HG03196 (cell line): Measurements from ENCODE around the gene RPL41.
"Not testable (repeated sequence)": the region's sequence is repeated elsewhere in the genome, so short reads cannot be mapped to it uniquely, and the experiment has no call there.

ENCODE experiments used
- ATAC-seq: cut with Tn5 transposase; IDR thresholded peaks from one replicate; pipeline ENCODE4 v1.9.1; 2021; ENCODE audit not compliant: unreplicated experiment

The RPL41 gene

DNA sequence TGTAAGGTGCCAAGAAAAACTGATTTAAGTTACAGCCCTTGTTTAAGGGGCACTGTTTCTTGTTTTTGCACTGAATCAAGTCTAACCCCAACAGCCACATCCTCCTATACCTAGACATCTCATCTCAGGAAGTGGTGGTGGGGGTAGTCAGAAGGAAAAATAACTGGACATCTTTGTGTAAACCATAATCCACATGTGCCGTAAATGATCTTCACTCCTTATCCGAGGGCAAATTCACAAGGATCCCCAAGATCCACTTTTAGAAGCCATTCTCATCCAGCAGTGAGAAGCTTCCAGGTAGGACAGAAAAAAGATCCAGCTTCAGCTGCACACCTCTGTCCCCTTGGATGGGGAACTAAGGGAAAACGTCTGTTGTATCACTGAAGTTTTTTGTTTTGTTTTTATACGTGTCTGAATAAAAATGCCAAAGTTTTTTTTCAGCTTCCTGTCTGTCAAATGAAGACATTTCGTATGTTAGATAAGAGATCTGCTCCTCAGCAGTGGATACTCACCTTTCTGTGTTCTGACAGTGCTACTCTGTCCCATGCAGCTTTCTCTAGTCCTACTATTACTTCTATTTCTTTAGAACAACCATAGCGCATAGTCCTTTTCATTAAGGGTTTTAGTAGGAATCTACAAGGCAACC is 13.2 kb upstream of the RPL41 start:
- no peak for ATAC-seq

DNA sequence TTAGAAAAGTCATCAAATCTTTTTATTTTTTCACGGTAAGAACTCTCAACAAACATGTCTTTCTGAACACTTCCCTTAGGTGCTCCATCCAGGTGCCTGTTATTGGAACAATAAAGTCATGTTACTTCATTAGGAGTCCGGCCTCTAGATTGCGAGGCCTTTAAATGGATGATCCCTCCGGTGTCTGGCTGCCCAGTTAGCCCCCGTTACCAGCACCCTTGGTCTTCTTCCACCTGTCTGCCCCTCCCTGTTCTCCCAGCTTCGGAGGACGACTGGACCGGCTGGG is 12.7 kb upstream of the RPL41 start:
- no peak for ATAC-seq

DNA sequence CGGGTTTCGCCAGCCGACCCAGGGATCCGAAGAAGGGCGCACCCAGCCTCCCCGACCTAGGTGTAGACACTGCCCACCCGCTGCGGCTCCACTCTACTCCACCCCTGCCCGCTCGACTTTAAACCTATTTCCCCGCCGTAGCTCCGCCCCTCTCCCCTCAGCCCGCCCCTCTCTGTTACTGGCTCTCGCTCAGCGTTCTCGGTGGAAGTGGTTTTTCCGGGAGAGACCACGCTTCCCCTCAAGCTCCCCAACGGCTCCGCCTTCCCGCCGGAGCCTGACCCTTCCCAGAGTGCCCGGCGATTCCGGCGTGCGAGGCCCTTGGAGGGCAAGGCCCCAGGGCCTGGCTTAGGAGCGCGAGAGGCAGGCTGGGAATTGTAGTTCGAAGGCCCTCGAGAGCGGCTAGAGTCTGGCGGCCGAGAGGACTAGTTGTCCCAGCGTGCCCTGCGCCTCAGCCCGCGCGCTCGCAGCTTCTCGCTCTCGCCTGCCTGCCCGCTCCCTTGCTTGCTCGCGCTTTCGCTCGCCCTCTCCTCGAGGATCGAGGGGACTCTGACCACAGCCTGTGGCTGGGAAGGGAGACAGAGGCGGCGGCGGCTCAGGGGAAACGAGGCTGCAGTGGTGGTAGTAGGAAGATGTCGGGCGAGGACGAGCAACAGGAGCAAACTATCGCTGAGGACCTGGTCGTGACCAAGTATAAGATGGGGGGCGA is 12.2 kb upstream of the RPL41 start, which contains the start of gene PA2G4:
TSS of gene PA2G4 (plus strand) at position 451 of the 706 bp plus-strand sequence. CDS start at position 630, 179 bp downstream.
- peak; percentile 96 for ATAC-seq

DNA sequence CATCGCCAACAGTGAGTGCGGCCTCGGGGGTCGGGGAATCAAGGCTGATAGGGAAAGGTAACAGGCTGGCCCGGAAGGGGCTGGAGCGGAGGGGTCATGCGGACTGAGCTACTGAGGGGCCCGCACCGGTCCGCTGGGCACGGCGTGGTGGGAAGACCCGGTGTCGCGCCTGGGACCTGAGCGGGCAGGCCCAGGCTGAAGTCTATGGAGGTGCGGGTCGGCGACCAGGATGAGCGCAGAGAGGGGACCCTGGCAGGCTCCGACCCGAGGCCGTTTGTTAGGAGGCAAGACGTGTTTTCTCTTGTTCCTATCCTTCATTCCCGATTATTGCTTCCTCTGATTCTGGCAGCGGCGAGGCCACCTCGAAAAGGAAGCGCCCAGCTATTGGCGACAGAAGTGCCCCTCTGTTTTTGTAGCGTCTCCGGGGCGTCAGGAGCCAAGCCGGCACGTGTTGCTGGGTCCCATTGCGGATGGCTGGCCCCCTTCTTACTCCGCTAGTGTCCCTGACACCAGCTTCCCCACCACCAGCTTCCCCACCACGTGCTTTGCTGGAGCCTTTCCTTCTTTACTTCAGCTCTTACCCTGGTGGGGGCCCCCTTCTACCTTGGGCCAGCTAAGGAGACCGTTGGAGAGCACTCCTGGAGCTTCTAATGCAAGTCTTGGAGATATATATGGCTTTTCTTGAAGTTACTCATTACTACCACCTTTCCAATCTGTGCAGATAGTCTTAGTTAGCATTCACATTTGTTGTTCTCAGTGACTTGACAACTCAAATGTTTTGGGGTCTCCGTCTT is 11.4 kb upstream of the RPL41 start:
- ATAC-seq: peak; percentile 16

DNA sequence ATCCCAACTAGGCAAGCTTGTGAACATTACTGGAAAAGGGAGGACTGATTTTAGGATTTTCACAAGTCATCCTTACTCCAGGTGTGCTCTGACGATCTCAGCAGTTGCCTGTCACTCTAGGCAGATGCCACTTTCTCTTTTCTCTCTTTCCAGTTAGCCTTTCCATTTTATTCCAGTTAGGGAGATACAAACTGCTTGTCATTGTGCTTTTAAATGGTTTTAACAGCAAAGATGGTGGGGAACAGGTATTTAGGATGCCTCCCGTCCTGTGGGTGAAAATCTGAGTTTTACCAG is 10.9 kb upstream of the RPL41 start:
- ATAC-seq: no peak

DNA sequence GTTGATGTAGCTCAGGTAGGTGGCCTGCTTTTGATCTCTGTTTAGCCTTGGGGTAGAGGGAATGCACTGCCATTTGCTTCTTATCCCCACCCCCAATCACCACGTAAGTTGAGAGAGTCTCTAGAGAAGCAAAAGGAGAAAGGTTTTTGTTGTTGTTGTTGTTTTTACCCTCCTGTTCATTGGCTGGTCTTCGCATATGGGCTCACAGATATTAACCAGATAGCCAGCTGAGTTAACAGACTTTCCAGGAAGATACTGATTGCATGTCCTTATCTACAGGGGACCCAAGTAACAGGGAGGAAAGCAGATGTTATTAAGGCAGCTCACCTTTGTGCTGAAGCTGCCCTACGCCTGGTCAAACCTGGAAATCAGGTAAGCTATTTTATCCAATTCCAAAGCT is 9.2 kb upstream of the RPL41 start:
- ATAC-seq: no peak

DNA sequence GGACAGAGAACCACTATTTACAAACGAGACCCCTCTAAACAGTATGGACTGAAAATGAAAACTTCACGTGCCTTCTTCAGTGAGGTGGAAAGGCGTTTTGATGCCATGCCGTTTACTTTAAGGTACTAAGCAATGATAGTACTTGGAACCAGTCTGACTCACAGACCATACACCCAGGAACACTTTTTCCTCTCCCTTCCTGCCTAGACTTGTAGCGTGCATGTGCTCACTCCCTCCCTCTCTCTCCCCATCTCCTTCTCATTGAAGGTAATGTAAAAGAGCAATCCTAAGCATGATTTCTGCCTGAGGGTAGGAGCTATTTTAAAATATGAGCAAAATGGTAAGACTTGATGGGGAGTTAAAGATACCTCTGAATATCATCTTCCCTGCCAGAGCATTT is 5.9 kb upstream of the RPL41 start:
- no peak for ATAC-seq

DNA sequence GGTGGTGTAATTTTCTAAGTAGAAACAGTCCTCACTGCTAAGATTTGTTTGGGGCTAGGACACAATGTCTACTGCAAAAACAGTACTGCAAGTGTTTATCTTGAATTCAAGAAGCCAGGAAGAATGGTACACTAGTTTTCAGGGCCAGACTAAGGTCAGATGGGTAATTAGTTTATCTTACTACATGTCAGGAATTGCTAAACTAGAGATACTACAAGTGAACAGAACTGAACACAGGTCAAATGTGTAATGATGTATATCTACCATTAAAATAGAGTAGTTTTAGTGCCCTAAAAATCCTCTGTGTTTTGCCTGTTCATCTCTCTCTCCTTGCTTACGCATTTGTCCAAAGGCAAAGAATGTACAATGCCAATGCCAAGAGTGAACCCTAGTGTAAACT is 2.3 kb upstream of the RPL41 start:
- no peak for ATAC-seq

DNA sequence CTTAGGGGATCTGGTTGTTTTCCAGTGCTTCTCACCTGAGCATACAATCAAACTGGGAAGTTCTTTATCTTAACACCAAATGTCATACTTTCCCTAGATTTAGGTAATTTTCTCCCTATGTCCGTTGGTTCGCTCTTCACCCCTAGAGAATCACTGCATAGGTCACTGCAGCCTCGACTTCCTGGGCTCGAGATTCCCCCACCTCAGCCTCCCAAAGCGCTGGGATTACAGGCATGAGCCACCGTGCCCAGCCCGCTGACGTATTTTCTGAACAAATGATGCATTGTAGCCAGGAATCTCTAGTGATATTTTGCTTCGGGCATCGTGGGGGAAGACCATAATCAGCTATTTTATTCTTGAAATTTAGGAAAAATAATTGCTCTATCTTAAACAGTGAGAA is 1.1 kb upstream of the RPL41 start:
- ATAC-seq: no peak

DNA sequence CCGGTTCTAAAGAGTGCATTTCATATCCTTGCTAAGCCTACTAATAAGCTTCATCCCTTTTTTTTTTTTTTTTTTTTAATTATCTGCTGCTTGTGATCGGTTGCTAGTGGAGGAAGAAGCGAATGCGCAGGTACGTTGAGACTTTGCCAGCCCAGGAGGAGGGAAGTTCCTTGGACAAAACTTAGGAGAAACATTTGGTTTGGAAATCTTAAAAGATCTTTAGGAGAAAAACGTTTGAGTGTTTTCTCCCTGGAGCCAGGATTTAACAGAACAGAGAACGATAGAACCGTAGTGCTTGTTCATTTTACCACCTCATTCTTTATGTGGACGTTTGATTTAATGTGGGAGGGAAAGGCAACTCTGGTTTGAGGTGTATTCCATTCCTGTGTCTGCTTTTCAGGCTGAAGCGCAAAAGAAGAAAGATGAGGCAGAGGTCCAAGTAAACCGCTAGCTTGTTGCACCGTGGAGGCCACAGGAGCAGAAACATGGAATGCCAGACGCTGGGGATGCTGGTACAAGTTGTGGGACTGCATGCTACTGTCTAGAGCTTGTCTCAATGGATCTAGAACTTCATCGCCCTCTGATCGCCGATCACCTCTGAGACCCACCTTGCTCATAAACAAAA is 761 bp downstream of the RPL41 start:
- not testable (repeated sequence) for ATAC-seq

DNA sequence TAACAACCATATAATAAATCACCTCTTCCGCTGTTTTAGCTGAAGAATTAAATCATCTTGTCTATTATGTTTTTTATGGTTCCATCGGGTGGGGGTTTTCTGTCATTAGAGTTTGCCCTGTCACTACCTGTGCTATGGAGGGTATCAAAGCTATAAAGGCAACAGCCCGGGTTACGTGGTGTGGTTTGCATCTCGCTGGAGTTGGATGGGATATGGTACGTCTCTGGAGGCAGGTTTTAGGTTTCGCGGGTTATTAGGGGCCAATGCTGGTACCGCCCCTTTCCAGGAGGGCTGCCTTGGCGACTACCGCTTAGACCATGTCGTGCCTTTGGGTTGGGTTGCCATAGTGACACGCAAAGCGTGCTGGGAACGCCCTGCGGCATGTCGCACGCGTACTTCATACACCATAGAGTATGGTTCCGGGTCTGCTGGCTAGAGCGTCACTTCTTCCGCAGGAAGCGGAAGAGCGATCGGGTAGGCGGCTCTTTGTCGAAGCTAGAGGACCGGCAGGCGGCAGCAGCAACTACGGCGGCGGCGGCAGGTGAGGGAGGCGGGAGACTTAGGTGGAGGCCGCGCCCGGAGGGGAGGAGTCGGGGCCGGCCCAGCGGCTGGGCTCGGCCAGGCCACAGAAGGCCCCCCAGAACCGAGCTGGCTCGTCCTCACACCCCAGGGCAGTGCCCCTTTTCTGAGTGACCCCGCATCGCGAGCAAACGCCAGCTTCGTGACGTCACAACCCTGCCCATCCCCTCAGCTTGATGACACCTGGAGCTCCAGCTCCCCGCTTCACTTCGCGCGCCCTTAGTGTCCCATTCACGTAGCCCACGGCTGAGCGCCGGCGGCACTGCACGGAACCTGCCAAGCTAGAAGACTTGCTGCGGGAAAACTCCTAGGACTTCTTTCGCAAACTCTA is 1.6 kb downstream of the RPL41 start, which contains the start of gene ZC3H10:
TSS of gene ZC3H10 (plus strand) at position 489 of the 910 bp plus-strand sequence. CDS start 2,297 bp downstream, outside the sequence.
- ATAC-seq: peak; percentile 83

DNA sequence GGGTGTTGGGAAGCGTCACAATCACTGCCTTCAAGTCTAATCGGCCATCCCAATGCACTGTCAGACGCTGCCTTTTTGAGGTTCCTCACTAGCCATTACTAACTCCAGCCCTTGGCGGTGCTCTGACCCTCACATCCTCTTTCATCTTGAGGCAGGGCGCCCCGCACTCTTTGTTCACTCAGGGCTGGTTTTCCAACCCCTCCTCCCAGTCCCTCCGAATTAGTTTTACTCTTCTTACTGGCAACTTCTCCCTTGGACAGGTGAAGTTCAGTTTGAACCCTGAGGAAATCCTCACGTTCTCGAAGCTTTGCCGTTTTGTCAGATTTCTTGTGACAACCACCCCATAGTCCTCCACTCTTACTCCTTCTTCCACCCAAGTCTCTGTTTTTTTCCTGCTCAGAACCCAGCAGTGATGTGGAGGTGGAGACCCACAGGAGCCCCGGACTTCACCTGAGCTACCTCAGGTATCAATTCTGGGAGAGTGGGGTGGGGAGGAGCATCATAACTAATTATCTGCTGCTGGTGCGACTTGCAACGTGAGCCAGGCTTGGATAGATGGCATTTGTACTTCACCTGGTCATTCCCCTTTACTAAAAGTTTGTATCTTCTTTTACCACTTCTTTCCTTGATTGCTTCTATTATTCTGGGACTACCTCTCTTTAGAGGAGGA is 2.4 kb downstream of the RPL41 start:
- ATAC-seq: peak; percentile 5

DNA sequence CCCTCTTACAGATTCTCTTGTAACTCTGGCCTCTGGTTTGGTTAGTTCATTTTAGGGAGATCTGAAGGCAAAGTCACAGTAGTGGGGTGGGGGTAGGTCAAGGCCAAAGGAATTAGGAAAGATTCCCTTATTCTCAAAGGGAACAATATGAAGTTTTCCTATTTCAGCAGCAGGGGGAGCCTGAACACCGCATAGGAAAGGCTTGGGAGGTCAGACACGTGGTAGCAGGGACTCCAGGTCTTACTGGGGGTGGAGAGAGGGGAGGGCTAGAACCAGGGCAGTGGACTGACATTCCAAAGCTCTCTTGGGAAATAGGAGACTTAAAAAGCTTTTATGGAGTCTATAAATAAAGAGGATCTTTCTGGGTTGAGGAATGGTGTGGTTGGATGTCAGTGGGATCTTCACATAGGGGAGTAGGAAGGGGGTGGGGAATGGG is 2.9 kb downstream of the RPL41 start:
- no peak for ATAC-seq

DNA sequence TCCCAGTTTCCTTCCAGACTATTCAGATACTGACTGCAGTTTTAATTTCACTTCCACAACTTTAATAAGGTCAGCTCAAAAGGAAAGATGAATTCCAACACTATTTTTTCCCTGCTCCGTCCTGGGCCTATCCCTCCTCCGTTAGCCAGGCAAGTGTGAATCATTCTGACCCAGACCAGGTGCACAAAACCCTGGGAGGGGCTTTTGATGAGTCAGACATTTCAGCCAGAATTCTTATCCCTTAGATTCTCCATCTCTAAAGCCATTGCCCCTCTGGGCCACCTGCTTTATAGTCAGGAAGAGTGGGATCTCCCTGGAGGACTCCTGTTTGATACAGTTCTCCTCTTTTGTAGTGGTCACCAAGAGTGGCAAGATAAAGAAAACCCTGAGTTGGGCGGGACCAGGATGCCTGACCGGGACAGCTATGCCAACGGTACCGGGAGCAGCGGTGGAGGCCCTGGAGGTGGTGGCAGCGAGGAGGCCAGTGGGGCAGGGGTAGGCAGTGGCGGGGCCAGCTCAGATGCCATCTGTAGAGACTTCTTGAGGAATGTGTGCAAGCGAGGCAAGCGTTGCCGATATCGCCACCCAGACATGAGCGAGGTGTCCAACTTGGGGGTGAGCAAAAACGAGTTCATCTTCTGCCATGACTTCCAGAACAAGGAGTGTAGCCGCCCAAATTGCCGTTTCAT is 3.9 kb downstream of the RPL41 start:
- ATAC-seq: no peak

DNA sequence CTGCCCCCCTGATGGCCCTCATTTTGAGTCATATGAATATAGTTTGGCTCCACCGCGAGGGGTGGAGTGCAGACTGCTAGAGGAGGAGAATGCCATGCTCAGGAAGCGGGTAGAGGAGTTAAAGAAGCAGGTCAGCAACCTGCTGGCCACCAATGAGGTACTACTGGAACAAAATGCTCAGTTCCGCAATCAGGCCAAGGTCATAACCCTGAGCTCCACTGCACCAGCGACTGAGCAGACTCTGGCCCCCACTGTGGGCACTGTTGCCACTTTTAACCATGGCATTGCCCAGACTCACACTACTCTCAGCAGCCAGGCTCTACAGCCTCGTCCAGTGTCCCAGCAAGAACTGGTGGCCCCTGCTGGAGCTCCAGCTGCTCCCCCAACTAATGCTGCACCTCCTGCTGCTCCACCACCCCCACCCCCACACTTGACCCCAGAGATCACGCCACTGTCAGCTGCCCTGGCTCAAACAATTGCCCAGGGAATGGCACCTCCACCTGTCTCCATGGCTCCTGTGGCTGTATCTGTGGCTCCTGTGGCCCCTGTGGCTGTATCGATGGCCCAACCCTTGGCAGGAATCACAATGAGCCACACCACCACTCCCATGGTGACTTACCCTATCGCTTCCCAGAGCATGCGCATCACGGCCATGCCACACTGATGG is 4.9 kb downstream of the RPL41 start:
- ATAC-seq: no peak

DNA sequence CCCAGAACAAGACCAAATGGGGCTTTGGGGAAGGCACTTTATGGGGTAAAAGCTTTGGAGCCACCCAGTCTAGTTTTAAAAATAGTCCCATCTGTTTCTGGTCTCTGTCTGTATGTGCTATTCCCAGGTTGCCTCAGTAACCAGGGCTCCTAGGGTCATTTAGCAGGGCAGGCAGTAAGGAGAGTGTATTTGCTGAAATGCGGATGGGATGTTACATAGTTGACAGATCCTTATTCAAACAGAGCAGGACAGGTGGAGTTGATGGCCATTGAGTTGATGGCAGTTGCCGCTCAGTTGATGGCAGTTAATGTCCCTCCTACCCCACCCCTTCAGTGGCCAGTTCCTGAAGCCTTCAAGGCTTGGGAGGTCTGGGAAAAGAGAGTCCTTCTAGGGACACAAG is 6.2 kb downstream of the RPL41 start:
- ATAC-seq: no peak

DNA sequence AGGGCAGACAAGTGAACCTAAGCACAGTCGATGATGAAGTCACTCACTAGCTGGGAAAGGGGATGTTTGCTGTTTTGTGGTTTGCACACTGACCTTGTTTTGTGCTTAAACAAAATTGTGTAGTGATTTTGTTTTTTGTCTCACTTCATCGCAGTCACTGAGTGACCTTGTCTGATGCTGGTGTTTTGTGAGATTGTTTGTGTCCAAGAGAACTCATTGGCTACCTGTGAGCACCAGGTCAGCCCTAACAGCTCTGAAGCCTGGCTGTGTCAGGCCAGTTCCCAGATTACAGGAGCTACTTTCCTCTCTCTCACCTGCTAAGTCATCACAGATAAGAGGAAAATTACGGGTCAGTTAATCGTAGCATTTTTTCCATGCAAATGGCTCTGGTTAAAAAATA is 7.7 kb downstream of the RPL41 start:
- ATAC-seq: no peak

DNA sequence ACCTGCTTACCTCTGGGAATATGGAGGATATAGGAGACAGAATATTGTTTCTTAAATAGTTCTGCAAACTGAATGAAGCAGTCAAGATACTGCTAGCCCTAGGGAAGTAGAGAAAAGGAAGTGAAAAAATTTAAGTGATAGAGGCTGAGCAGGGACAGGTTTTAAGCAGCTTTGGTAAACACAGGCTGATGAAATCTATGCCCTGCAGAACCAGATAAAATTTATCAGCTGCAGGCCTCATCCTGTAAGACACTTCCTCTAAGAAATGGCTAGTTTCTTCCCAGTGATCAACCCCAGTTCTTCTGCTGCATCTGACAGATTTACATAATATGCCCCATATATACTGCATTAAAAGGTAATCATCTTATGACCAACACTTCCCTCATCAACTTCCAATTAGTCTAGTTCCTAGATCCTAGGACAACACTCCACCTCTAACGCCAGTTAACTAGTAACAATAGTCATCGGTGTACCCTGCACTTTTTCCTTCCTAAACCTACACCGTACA is 10.4 kb downstream of the RPL41 start:
- no peak for ATAC-seq

DNA sequence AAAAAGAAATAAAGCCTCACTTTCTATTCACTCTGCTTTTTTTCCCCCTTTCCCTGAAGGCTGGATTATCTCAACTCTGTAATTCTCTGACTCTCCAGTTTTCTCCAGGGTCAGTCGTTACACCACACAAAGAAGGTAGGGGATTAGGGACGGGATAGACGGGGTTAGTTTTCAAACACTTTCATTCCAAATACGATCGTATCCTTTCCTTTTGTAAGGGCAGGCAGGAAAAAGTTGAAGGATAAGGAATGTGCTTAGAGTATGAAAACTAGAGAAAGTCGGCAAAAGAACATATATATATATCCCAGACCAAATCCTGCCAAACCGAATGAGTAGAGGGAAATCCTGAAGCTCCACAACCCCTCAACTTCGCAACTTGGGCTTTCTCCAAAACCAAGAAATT is 11.1 kb downstream of the RPL41 start:
- no peak for ATAC-seq
